SK-MEL-5 (cell line): Measurements from ENCODE around the gene SORBS2. TPM values are rescaled to one million over a fixed set of nuclear protein-coding genes. Genes with fewer than 3 reads are reported as not detected.

Experiments used
- DNase-seq: peaks from one replicate; pipeline ENCODE4 v3.0.0-alpha.2; 2016; ENCODE audit warnings: low read depth, low spot score
- in situ Hi-C: cut with HindIII; loops from 2 replicates; pipeline ENCODE4 v1.10.0; 2016; ENCODE audit warnings: low sequenced_read_pairs, high pct_unique_total_duplicates, low pct_unique_long_range_greater_than_20kb
- total RNA-seq: library from RNA; depleted of rRNA; stranded (reverse); fragments of >200 nt; shearing (Covaris generic); gene quantifications from 2 replicates; pipeline ENCODE4 v1.2.3, GENCODE V29; 2014

SORBS2 gene
- total RNA-seq, 1 experiment from 2014 or later: 45.8 TPM

GRCh38 chr4:185786422-185786821, 25.6 kb downstream of the SORBS2 start:
- no peak for DNase-seq
- in situ Hi-C loops: no loop called here

DNA sequence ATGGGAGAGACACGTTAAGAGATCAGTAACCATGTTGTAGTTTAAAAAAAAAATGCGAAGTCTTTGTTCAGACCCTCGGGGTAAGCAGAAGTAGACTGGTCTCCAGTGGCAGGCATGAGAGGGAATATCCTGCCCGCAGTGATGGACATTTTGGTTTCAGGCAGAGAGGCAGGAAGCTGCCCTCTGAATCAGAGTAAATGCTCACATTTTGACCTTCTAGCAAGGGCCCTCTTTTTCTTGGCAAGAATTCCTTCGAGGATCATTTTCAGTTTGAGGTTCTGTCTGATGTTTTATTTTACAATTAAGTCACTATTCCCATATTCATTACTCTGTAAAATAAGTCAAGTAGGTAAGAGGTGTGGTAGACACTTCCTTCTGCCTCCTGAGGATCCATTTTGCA, 28.4 kb downstream of the SORBS2 start:
- no peak for DNase-seq
- in situ Hi-C loops: no loop called here

- no peak for DNase-seq
- in situ Hi-C loops: no loop called here
Measured at GRCh38 chr4:185782523-185782922, 29.5 kb downstream of the SORBS2 start.

DNA sequence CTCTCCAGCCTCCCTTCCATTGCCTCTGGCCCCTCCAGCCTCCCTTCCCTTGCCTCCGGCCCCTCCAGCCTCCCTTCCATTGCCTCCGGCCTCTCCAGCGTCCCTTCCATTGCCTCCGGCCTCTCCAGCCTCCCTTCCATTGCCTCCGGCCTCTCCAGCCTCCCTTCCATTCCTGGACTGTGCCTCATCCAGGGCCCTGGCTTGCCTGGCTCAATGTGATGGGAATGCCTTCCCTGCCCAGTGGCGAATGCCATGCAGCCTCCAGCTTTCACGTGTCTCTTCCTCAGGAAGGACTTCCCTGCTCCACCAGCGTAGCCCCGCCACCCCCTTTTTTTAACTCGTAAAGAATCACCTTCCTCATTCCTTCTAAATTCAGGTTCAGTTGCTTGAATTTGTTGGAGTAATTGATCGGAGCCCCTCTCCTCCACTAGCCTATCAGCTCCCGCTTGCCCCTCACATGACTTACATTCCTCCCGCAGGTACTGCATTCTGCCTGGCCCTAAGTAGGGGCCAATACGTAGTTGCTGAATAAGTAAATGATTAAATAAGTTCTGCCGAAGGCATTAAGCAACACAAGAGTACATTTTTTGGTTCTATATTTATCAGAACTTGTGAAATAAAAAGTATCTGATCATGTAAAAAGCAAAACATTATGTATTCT, 30.3 kb downstream of the SORBS2 start:
- in situ Hi-C loops: no loop called here
- no peak for DNase-seq

- no peak for DNase-seq
- in situ Hi-C loops: no loop called here
Measured at GRCh38 chr4:185780472-185780871, 31.5 kb downstream of the SORBS2 start.

DNA sequence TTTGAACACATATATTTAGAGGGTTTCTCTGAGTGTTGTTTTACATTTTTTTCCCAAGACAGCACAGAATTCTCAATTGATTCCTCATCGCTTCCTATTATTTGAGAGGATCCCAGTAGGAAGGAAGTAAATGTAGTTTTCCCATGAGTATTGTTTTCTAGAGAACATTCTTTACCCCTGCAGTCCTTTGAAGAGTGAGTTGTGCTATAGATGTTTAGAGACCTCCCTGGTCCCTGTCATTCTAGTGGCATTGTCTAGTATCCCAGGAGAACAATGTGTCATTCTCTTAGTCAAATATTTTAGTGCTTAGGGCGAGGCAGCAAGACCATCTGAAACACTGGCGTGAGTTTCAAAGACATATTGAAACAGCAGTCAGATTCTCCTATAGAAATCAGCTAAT, 32.5 kb downstream of the SORBS2 start:
- DNase-seq: peak; percentile 6

DNA sequence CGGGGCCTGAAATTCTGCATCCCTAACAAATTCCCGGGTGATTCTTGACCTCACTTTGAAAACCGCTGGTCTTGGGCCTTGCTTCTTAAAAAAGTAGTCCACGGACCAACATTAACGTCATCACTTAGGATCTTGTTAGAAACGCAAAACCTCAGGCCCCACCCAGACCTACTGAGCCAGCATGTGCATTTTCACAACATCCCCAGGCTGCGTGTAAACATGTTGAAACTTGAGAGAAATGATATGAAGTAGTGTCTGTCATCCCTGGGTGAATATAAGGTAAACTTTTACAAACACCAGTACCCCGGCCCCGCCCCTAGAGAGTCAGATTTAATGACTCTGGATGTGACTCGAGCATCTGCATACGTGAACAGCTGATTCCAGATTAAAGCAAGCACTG, 33.7 kb downstream of the SORBS2 start:
- in situ Hi-C loops: no loop called here
- no peak for DNase-seq

More for the DNA sequence above, 32.5 kb downstream of the SORBS2 start:
- in situ Hi-C loops: no loop called here

DNA sequence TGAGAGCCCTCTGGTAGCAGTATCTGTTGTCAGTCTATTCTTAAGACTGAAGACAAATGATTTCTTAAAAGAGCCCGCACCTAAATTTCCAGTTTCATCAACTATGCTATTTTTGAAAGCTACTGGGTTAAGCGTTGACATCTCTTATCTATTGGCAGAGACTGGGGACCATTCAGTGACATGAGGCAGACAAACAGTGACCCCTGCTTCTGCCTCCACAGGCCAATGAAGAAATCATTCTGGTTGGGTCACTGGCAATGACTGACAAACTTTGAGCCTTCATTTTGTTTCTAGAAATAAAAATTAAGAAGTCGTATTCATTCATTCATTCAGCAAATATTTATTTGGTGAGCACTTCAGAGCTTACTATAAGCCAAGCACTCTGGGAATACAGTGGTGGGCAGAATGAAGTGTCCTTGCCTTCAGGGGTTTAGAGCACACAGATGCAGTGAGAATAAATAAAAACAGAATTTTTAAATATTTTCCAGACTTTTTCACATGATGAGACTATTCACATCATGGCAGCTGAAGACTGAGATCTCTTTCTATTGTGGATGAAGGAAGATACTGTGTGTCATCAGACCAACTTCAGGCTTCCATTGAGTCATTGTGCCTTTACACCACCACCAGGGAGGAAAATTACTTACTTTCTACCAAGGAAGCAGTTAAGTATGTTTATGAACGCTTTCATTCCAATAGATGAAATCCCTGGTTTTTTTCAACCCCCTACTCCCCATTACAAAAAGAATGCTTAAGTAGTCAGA, 36.0 kb downstream of the SORBS2 start:
- in situ Hi-C loops: no loop called here
- DNase-seq: peak; percentile 68

DNA sequence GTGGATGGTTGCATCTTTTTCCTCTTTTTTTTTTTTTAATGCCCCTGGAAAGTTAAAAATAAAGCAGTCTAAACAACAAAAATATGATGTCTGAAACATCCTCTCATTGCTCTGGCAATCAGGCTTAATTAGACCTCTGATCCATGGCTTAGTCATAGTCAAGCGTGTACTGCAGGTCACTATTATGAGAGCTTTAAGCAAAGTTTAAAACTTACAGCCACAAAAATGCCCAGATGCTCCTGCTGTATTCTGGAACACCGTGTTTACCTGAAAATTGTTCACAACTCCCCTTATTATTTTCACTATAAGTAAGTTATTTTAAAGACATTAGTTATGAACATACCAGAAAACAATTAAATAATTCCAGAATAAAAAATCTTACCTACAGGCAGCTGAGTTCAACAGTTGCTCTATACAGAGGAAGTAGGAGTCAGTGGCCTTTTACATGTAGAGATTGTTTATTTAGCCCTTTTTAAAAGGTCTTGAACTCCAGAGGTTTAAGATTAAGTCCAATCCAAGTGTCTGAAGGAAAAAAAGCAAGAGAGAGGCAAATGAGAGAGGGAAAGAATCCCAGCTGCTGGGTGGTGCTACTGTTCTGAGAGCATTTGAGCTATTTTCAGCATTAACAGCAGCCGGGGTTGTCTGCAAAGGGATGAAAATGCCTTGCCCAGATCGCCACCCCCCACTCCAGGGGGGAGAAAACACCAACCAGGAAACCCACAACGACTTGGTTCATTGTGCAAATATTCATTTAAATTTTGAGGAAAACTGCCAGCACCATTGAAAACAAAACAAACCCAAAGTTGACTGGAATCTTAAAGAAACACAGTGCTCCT, 36.9 kb downstream of the SORBS2 start:
- peak; percentile 42 for DNase-seq
- in situ Hi-C loops: no loop called here

- in situ Hi-C loops: no loop called here
- peak; percentile 8 for DNase-seq
Measured at GRCh38 chr4:185774131-185774653, 37.8 kb downstream of the SORBS2 start.

DNA sequence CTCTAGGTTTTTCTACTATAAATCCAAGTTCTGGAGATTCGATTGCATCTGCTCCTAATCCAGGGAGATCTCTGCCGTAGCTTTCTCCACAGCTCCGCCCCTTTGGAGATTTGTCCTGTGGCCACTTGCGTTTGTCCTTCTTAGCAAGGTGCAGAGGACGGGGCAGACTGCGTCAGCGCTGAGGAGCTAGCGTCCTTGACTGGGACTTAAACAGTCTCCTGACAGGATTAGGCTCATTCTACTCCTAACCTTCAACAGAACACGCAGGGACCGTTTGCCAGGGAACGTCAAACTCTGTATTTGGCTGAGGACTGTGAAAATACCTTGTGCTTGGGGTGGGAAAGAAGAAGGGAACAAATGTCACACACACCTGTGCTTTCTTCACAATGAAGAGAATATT, 38.6 kb downstream of the SORBS2 start:
- DNase-seq: peak; percentile 11
- in situ Hi-C loops: no loop called here

- peak; percentile 57 for DNase-seq
- in situ Hi-C loops: no loop called here
Measured at GRCh38 chr4:185772391-185773093, 39.5 kb downstream of the SORBS2 start.

- in situ Hi-C loops: no loop called here
- no peak for DNase-seq
Measured at GRCh38 chr4:185771711-185772390, 40.1 kb downstream of the SORBS2 start.

DNA sequence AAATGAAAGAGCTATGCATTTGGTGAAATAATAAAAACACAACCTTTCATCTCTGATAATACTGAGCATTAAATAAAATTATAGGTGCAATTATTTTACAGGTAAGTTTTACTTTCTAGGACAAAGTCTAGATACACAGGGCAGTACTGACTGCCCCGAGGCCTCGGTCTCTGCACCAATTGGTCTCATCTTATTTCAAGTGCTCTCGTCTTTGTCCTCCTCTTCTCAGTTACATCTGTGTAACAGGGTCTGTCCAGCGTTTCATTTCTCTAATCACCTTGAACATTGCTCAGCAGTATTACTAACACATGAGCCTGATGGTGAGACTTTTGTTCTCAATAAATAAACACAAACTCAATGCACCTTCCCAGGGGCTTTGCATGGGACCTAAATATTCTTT, 44.5 kb downstream of the SORBS2 start:
- no peak for DNase-seq
- in situ Hi-C loops: no loop called here

GRCh38 chr4:185764876-185765275, 47.1 kb downstream of the SORBS2 start:
- no peak for DNase-seq
- in situ Hi-C loops: no loop called here

GRCh38 chr4:185761352-185762235, 50.4 kb downstream of the SORBS2 start:
- in situ Hi-C loops: no loop called here
- DNase-seq: no peak
